NCI-H748 (cell line): ENCODE measurements around the gene PSMG3.

Source experiments
- DNase-seq: peaks from one replicate; lab custom pipeline; 2025; ENCODE audit not compliant: unreplicated experiment; lab: John Stamatoyannopoulos, UW

The PSMG3 gene

DNA sequence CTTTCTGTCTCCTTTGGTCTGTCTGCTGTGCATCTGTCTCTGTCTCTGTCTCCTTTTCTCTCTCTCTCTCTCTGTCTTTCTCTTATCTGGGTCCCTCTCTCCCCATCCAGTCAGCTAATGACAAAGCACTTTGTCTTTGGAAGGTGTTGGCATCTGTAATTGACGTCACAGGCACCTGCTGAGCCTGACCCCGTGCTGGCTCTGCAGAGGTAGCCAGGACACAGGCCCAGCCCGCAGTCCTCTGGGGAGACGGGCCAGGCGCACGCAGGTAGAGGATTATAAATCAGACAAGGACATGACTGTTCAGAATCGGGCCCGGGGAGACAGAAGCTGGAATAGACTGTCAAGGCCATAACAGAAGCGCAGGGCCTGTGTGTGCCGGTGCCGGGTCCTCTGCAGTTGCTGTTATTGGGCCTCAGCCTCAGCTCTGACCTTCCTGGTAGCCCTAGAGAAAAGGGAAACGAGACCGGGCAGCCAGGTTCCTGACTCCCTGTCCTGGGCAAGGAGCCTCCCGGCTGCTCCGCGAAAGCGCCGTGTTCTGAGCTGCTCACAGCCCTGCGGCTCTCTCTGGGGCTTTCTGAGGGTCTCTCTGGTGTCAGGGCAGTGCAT lies 10.7 kb upstream of the PSMG3 start:
- no peak for DNase-seq

DNA sequence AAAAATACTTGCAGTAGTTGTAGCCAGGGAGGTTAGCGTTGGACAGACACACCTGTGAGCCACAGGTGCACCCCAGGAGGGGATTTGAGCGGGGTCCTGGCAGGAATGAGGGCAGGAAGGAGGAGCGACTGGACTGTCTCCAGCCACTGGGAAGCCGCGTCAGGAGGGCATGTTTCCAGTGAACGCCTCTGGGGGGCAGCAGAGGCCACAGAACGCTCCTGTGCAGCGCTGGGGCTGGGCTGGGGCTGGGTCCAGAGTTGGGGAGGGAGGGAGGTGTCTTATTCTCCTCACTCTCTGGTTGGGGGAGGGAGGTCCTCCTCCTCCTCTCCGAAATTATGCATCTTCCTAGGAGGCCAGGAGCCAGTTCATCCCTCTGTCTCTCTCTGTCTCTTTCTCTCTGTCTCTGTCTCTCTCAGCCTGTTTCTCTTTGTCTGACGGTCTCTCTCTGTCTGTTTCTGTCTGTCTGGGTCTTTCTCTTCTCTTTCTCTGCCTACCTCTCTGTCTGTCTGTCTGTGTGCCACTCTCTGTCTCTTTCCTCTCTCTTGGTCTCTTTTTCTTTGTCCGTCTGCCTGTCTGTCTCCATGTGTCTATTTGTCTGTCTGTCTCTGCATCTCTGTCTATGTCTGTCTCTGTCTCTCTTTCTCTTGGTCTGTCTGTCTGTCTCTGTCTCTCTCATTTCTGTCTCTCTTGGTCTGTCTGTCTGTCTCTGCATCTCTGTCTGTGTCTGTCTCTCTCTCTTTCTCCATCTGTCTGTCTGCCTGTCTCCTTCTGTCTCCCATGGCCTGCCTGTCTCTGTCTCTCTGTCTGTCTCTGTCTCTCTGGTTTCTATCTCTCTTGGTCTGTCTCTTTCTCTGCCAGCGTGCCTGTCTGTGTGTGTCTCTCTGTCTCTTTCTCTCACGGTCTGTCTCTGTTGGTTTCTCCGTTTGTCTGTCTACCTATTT lies 9.9 kb upstream of the PSMG3 start:
- peak; percentile 66 for DNase-seq

DNA sequence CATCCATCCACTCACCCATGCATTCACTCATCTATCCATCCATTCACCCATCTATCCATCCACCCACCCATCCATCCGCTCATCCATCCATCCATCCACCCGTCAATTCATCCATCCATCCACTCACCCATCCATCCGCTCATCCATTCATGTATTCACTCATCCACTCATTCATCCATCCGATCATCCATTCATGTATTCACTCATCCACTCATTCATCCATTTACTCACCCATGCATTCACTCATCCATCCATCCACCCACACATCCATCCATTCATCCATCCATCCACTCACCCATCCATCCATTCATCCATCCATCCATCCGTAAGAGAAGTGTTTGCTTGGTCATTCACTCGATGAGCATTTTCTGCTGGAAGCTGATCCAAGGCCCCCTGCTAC lies 8.7 kb upstream of the PSMG3 start:
- DNase-seq: no peak

DNA sequence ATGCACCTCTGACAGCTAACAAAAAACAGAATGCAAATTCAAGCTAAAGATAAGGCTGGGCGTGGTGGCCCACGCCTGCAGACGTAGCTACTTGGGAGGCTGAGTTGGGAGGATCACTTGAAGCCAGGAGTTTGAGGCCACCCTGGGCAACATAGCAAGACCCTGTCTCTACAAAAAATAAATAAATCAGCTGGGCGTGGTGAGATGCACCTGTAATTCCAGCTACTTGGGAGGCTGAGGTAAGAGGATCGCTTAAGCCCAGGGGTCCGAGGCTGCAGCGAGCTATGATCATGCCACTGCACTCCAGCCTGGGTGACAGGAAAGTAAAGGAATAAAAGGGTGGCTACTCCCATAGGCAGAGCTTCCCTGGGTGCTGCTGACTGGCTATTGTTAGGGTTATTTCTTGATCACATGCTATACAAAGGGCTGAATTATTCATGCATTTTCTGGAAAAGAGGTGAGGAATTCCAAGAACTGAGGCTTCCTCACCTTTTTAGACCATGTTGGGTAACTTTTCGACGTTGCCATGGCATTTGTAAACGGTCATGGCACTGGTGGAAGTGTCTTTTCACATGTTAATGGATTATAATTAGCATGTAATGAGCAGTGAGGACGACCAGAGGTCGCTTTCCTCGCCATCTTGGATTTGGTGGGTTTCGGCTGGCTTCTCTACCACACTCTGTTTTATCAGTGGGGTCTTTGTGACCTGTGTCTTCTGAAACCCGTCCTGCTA lies 6.9 kb upstream of the PSMG3 start:
- no peak for DNase-seq

DNA sequence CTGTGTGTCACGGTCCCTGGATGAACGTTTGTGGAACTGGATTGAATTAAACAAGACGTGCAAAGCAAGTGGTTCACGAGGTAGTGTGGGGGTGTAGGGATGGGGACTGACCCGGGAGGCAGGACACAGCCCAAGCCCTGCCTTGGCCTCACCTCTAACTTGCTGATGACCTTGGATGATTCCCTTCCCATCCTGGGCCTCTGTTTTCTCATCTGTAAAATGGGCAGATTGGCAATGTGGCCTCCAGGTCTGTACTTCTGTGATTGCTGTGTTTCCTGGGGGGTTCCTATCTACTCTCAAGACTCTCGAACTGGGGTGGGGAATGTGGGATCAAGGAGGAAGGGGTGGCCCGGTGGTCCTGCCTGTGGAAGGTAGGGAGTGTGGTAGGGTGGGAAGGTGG lies 6.0 kb upstream of the PSMG3 start:
- no peak for DNase-seq

DNA sequence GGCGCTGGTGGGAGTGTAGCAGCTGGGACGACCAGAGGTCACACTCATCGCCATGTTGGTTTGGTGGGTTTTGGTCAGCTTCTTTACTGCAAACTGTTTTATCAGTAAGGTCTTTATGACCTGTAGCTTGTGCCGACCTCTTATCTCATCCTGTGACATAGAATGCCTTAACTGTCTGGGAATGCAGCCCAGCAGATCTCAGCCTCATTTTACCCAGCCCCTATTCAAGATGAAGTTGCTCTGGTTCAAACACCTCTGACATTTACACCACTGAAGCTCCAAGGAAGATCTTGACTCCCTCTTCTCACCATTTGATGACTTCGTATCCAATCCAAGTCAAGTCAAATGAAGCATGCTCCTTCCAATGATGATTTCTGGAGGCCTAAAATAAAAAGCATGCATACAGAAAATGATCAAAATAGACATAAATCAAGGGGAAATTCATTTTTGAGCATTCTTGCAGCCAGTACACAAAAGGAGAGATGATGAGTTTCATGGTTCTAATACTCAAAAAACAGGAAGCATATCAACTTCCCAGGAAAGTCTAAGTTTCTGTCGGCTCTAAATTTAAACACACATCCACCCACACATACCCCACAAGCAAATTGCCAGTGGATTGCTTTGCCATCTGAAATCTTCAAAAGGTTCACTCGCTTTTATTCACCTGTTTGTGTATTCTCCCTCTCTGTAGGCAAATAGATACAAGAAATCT lies 2.4 kb upstream of the PSMG3 start:
- DNase-seq: no peak

DNA sequence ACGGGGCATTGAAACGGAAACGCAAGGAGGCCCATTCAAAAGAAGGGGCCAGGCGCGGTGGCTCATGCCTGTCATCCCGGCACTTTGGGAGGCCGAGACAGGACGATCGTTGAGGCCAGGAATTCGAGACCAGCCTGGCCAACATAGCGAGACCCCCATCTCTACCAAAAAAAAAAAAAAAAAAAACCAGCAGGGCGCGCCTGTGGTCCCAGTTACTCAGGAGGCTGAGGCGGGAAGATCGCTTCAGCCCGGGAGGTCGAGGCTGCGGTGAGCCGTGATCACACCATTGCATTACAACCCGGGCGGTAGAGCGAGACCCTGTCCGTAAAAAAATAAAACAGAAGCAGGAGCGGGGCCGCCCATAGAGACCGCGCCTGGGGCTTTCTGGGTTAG lies 396 bp downstream of the PSMG3 start:
- DNase-seq: no peak

DNA sequence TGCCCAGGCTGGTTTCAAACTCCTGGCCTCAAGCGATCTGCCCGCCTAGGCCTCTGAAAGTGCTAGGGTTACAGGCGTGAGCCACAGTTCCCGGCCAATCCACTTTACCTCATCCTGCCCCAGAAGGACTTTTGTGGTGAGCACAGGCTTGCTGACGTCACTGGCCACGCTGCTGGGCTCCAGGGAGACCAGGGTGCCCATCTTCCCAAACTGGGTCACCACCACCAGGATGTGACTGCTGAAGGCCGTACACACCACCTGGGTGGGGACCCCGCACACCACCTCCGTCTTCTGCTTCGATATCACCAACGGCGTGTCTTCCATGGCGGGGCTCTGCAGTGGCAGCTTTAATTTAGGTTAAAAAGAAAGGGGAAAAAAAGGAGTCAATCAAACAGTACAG lies 816 bp downstream of the PSMG3 start:
- DNase-seq: no peak

DNA sequence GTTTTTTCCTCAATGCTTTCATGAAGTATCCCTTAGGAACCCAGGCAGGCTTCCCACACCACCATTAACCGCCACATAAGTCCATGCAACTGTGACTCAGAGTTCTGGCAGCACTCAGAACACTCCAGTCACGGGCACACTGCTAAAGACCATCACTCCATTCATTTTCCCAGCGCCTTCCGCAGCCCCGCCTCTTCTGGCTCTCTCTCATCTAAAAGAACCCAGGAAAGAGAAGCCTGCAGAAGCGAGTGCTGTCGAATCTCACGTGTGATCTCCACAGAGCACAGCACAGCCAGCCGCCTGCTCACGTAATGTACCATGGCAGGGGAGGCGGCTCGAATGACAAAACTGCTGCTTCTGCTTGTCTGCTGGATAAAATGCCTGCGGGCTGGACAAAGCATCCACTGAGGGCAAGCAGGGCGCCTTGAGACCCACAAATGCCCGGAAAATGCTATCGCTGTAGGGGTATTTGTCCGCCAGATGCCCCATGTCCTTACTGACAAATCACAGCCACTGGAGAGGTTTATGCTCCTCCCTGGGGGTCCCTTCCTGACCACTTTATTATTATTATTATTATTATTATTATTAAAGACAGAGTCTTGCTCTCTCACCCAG lies 1.8 kb downstream of the PSMG3 start:
- DNase-seq: no peak

DNA sequence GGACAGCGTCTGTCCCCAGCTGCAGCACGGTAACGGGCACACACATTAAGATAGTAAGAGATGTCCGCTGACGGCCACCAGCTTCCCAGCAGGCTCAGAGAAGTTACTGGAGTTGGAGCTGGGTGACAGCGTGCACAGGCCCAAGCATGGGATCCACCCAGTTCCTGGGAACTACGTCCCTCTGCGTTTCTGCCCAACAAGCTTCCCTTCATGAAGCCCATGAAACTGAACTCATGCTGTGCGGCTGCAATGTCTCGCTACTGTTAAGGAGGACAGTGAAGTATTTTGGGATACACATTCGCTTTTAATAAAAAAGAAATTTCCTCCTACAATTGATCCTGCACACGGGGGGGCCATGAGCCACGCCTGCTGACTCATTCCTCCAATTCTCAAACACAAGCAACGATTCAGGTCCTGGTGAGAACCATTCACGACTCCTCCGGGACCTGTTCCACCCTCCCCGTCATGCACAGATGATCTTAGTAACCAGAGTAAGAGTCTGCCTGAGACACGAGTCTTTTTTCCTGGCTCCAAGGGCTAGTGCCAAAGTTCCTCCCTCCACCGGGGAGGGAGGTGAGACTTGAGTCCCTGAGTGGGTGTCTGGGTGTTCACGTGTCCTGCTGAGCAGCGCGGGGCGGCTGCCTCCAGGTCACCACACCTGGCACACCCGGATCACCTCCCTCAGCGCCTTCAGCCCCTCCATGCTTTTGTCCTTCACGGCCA lies 2.6 kb downstream of the PSMG3 start:
- no peak for DNase-seq

DNA sequence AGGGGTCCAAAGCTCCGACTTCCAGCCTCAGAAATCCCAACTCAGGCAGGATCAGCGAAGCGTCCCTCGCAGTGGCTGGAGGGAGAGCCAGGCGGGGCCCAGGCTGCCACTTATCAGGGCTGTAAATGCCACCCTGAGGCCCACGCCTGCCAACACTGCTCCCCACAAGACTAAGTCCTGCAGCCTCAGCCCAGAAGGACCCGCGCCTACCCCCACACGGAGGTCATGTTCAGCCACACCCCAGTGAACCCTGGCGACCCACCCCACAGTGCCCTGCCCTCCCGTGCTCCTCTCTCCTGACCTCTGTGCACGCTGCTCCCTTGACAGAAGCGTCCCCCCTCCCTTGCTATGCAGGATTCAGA lies 3.2 kb downstream of the PSMG3 start:
- DNase-seq: no peak

DNA sequence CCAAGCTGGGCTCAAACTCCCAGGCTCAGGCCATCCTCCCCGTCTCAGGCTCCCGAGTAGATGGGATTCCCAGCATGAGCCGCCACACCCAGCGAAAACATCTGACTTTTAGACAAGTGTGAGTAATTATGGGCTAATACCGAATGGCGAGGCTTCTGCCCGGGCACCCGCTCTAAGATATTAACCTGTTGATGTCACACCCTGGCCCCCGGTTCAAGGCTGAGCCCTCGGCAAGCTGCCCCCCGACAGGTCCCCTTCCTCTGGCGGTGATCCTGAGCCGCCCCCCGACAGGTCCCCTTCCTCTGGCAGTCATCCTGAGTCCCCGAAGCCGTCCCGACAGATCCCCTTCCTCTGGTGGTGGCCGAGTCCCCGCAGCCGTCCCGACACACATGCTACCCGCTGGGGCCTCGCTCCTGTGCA lies 5.2 kb downstream of the PSMG3 start:
- DNase-seq: no peak

DNA sequence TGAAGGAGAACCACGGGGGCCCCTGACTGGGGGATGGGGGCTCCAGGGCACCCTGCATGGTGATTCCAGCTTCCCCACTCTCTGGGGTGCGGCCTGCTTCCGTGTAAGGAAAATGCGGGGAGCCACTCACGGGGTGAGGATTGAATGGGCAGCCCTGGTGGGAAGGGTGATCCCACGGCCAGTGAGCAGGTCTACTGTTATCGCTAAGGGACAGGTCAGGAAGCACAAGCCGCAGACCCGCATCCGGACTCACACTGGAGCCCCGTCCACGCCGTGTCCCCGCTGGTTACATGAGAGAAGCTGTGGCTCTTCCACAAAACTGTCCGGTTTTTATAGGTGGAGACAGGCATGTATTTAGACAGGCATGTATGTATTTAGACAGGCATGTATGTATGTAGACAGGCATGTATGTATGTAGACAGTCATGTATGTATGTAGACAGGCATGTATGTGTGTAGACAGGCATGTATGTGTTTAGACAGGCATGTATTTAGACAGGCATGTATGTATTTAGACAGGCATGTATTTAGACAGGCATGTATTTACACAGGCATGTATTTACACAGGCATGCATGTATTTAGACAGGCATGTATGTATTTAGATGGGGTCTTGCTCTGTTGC lies 5.7 kb downstream of the PSMG3 start:
- DNase-seq: no peak

DNA sequence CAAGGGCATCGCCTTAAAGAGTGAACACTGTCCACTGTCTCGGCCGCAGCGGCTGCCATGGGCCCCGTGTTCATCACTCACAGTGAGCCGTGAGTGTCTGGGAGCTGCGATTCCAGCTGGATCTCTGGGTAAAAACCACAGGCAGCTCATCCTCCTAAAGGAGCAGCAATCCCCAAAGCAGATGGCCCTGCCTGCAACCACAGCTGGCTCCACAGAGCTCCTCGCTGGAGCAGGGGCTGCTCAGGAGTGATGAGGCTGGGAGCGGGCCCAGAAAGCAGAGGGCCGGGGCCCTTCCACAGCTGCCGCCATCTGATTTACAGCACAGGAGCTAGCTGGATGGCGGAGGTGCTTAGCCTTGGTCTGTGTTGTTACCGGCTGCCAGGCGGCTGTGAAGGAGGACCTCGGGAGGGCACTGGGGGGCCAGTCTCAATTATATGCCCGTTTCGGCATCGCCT lies 7.2 kb downstream of the PSMG3 start:
- no peak for DNase-seq

DNA sequence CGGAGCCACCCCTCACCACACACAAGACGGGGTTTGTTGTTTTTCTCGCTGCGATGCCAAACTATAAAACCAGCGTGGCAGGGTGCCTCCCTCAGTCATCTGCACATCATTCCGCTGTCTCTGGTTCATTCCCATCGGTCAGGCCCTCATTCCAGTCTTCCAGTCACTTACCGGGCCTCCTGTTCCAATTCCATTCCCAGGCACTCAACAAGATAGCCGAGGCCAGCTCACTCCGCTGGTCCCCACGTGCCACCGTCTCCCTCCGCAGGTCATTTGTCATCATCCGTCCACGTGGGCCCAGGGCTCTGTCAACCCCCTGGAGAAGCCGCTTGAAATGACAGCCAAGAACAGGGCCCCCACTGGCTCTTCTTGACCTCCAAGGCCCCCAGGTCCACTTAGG lies 7.7 kb downstream of the PSMG3 start:
- no peak for DNase-seq

DNA sequence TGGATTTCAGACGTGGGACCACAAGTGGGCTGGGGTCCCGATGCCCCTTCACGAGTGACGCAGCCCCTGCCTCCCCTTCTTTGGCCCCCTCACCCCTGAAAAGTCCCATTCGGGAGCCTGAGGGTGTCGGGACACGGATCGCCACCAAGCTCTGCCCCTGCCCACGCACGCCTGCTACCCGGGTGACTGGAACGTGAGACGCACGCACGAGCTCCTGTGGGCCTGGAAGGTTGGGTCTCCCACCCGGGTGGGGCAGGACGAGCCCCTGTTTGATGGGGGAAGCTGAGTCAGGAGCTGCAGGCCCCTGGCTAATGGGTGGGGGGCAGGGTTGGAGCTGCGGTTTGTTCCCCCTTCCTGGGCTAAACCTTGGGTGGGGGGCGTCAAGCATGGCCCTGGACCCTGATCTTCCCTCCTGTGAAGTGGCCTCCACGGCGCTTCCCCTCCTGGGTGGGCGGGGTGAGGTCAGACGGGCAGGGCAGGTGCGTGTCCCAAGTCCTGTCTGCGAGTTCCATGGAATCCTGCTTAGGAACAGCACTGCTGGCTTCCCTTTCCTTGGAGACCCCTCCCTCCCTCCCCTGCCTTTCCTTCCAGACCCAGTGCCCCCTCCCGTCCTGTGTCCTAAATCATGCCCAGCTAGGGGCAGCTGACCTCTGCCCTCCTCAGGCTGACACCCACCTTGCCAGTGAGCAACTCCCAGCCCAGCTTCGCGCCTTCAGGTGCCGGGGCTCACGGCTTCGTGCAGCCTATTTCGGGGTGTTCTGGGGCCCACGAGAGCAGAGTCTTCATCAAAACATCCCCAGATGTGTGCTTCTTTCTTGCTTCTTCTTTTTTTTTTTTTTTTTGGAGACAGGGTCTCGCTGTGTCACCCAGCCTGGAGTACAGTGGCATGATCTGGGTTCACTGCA lies 8.5 kb downstream of the PSMG3 start:
- no peak for DNase-seq

DNA sequence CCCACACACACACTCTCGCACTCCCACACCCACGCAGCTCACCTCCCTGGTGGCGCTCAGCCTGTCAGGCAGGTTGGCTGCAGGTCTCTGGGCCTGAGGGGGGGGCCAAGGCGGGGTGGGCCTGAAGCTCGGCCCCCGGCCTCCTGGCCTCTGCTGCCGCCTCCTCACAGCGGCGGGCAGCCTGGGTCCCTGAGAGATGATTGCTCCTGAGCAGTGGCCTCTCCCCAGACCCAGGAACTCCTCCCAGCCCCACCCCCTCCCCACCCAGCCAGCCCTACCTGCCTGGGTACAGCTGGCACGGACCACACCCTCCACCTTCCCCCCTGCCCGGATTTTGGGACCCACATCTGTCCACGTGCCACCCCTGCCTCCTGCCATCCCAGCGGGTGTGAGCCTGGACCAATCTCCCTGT lies 9.2 kb downstream of the PSMG3 start:
- no peak for DNase-seq
